ENCODE results near the gene TNKS1BP1. TPM values are rescaled to one million over a fixed set of nuclear protein-coding genes. Genes with fewer than 3 reads are reported as not detected.
A peak's percentile ranks its signal among the peaks of the same experiment; 100 is the strongest.

The TNKS1BP1 gene
- total RNA-seq, 1 donor from 2014 or later = 32.6 TPM

DNA sequence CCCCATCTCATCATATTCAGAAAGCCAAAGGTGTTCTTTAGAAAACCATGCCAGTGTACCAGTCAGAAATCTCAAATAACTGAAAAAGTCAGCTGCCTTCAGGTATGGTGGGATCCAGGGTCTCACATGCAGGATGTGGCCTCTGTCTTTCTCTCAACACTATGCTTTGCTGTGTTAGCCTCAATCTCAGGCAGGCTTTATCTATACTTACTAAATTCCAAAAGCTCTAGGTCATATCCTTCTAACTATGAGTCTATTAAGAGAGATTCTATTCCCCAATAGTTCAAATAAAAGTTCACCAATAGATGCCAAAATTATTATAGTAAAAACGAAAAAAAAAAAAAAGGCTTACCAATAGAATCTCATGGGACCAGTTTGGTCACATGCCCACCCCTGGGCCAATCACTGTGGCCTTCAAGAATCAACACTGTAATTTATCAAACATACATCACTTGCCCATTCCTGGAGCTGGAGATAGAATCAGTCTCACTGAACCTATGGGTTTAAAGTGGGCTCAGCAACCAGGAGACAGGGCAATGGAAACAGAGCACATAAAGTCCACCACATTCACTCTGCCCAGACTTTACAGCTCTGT lies 49.8 kb downstream of the TNKS1BP1 start:
- intact Hi-C loops (cut with micrococcal nuclease) = no loop called here
- no peak overlapping the region for H3K4me3 ChIP-seq
- no peak for DNase-seq
- H3K4me1 ChIP-seq = peaks cover 41% of the 10 kb centered on the region
- H3K36me3 ChIP-seq = no peaks in the 10 kb centered on the region
- TF ChIP-seq, protein P1, sequence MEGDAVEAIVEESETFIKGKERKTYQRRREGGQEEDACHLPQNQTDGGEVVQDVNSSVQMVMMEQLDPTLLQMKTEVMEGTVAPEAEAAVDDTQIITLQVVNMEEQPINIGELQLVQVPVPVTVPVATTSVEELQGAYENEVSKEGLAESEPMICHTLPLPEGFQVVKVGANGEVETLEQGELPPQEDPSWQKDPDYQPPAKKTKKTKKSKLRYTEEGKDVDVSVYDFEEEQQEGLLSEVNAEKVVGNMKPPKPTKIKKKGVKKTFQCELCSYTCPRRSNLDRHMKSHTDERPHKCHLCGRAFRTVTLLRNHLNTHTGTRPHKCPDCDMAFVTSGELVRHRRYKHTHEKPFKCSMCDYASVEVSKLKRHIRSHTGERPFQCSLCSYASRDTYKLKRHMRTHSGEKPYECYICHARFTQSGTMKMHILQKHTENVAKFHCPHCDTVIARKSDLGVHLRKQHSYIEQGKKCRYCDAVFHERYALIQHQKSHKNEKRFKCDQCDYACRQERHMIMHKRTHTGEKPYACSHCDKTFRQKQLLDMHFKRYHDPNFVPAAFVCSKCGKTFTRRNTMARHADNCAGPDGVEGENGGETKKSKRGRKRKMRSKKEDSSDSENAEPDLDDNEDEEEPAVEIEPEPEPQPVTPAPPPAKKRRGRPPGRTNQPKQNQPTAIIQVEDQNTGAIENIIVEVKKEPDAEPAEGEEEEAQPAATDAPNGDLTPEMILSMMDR (IDR thresholded peaks at IDR 0.05; ENCODE audit: borderline replicate concordance) = no peak
- H3K9me3 ChIP-seq (replicated peaks) = peaks cover 9% of the 10 kb centered on the region
- H3K27me3 ChIP-seq (ENCODE audit: low read depth) = no peaks in the 10 kb centered on the region
- H3K27ac ChIP-seq (replicated peaks) = peak overlapping the region; percentile 81

DNA sequence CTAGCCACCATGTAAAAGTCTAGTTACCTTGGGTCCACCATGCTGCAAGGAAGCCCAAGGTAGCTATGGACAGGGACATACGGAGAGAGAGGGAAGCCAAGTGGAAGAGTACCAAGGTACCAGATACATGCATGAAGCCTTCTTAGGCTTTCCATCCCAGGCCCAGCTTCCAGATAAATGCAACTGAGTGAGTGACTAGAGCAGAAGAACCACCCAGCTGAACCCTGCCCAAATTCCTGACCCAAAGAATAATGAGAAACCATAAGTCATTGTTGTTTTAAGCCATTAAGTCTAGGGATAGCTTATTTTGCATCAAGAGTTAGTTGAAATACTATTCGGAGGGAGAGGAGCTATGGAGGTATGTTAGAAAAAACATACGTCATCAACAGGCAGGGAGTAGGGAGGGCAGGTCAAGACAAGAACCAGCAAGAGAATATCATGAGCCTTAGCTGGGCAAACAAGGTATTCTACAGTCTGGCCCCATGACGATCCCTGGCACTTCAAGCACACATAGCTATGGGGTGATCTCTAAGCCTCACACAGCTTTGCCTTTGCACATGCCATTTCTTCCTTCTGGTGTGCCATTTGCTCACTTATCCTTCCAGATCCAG lies 51.2 kb downstream of the TNKS1BP1 start:
- no peak overlapping the region for H3K27ac ChIP-seq (replicated peaks)
- H3K9me3 ChIP-seq (replicated peaks) = peaks cover 9% of the 10 kb centered on the region
- intact Hi-C loops (cut with micrococcal nuclease) = no loop called here
- no peak for DNase-seq
- no peaks in the 10 kb centered on the region for H3K27me3 ChIP-seq (ENCODE audit: low read depth)
- H3K4me1 ChIP-seq = peaks cover 50% of the 10 kb centered on the region
- H3K36me3 ChIP-seq = no peaks in the 10 kb centered on the region
- H3K4me3 ChIP-seq = no peak overlapping the region
- TF ChIP-seq, protein P1 (IDR thresholded peaks at IDR 0.05; ENCODE audit: borderline replicate concordance) = no peak

DNA sequence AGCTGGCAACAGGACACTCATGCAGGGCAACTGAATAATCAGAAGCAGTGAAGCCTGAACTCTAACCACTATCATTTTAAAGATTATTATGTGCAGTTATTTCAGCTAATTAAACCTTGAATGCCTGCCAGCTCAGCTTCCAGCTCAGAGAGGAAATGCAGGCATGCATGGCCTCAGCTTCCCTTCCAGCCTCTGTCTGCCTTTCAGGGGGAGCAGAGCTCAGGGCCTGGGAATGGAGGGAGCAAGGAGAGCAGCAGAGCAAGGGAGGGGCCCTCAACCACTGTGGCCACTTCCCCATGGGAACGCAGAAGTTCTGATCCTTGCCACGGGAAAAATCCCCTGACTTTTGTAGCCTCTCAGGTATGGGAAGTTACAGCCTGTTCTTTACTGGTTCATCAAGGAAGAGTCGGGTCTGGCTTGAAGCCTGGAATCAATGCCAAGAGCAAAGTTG lies 55.2 kb downstream of the TNKS1BP1 start:
- Histone ChIP-seq H3K27me3 (ENCODE audit: low read depth) (no peaks in the 10 kb centered on the region), H3K27ac (replicated peaks) (peak overlapping the region; percentile 49), H3K9me3 (replicated peaks) (peaks cover 20% of the 10 kb centered on the region), H3K4me3 (no peak overlapping the region), H3K36me3 (no peaks in the 10 kb centered on the region), H3K4me1 (peaks cover 14% of the 10 kb centered on the region)
- TF ChIP-seq, protein P1 (IDR thresholded peaks at IDR 0.05; ENCODE audit: borderline replicate concordance) = no peak
- no peak for DNase-seq
- intact Hi-C loops (cut with micrococcal nuclease) = no loop called here

DNA sequence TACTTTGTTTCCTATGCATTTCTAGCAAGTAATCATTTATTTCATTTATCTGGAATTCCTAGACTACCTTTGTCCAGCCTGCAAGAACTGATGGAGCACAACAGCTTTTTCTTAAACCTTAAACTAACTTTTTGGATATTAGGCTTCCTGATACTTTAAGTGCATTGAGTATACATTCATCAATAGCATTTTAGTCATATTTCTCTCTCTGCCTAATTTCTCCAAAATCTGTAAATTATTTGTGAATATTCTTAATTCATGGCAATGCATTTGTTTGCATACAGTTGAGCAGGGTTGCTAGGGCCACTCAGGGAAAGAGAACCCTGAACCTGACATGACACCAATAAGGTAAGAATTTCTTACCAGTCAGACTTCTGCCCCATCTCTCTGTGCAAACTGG lies 58.6 kb downstream of the TNKS1BP1 start:
- Histone ChIP-seq H3K4me3 (no peak overlapping the region), H3K36me3 (no peaks in the 10 kb centered on the region), H3K27me3 (ENCODE audit: low read depth) (no peaks in the 10 kb centered on the region), H3K27ac (replicated peaks) (no peak overlapping the region), H3K9me3 (replicated peaks) (peaks cover 12% of the 10 kb centered on the region), H3K4me1 (peaks cover 14% of the 10 kb centered on the region)
- DNase-seq = no peak
- TF ChIP-seq, protein P1 (IDR thresholded peaks at IDR 0.05; ENCODE audit: borderline replicate concordance) = no peak
- intact Hi-C loops (cut with micrococcal nuclease) = no loop called here

DNA sequence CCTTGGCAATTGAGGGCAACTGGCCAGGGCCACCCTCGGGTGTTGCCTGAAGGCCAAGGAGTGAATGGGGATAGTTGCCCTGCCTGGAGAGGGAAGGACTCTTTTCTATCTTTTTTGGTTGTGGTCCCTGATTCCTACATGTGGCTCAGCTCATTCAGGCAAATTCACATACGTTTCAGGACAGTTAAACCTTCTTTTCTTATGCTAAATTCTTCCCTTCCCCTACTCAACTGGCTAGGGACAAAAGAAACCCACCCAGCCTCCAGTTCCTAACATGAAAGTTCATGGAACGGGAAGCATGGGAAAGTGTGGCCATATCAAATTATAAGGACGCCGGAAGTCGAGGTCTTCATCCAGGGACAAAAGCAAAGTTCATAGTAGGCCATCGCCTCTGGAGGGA lies 61.4 kb downstream of the TNKS1BP1 start:
- no peaks in the 10 kb centered on the region for H3K27me3 ChIP-seq (ENCODE audit: low read depth)
- peaks cover 15% of the 10 kb centered on the region for H3K9me3 ChIP-seq (replicated peaks)
- H3K4me1 ChIP-seq = no peaks in the 10 kb centered on the region
- no peak overlapping the region for H3K4me3 ChIP-seq
- DNase-seq = no peak
- TF ChIP-seq, protein P1 (IDR thresholded peaks at IDR 0.05; ENCODE audit: borderline replicate concordance) = no peak
- no peak overlapping the region for H3K27ac ChIP-seq (replicated peaks)
- no peaks in the 10 kb centered on the region for H3K36me3 ChIP-seq
- intact Hi-C loops (cut with micrococcal nuclease) = no loop called here

Measured in left ventricle myocardium inferior (tissue), 1 donor.